Omental fat pad (tissue), 4 donors: ENCODE results near the gene C1orf94. TPM values are rescaled to one million over a fixed set of nuclear protein-coding genes. Genes with fewer than 3 reads are reported as not detected.

Experiments
- ATAC-seq: fragments of 150-250 bp; one replicate; pipeline ENCODE4 v1.9.1; 2016; ENCODE audit warnings: mild to moderate bottlenecking, moderate library complexity; ENCODE audit not compliant: low FRiP score
- DNase-seq: peaks from one replicate; pipeline ENCODE4 v3.0.0-alpha.2; 2019; ENCODE audit warnings: low spot score
- CTCF ChIP-seq, 3 donors: fragments of 450-650 bp; IDR thresholded peaks; one replicate each; pipeline ENCODE4 v1.5.1; 2016 to 2017; ENCODE audit warnings: antibody characterized with exemption in 3 of 3, mild to moderate bottlenecking in 3 of 3, moderate library complexity in 2 of 3
- total RNA-seq, 4 donors: library from RNA; depleted of rRNA; stranded (reverse); fragments of >200 nt; gene quantifications; one replicate each; pipeline ENCODE4 v1.1.0, GENCODE V29; 2016

The C1orf94 gene
- total RNA-seq, 4 donors from 2014 or later = not detected

GRCh38 chr1:34266127-34266951 is 89.6 kb downstream of the C1orf94 start:
- no peak for TF ChIP-seq CTCF (IDR thresholded peaks at IDR 0.05)
- no peak for DNase-seq
- no peak for ATAC-seq

DNA sequence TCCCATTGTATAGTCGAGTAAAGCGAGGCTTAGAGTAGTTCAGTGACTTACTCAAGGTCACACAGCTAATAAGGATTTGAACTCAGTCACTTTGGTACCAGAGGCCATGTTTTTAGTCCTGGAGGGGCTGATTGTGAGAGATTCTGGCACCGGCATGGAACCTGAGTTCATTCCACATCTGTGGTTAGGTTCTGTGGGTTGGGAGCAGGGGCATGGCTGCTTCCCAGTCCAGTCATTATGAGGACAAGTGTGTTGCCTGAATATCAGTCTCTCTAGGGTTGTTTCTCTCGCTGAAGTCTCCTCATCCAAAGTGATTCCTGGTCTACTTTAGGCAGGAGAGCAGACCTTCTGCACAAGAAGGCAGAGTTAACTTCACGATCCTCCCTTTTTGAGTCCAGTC is 90.6 kb downstream of the C1orf94 start:
- ATAC-seq (no peak), DNase-seq (no peak)
- no peak for TF ChIP-seq CTCF (IDR thresholded peaks at IDR 0.05)

GRCh38 chr1:34268311-34268954 is 91.7 kb downstream of the C1orf94 start:
- TF ChIP-seq CTCF (IDR thresholded peaks at IDR 0.05) = no peak
- DNase-seq (no peak), ATAC-seq (no peak)

Other genes with a start within 250 kb of the C1orf94 start
- gene CSMD2, start 11.7 kb upstream of the C1orf94 start, total RNA-seq = 1 to 10 TPM in 1 of 4 donors, under 1 TPM in 2, not detected in 1; 0.19 to 3.8 (median 0.60) TPM